Measurements from ENCODE around the gene PRDM16. TPM values are rescaled to one million over a fixed set of nuclear protein-coding genes. Genes with fewer than 3 reads are reported as not detected.
"Not testable (repeated sequence)": the region's sequence is repeated elsewhere in the genome, so short reads cannot be mapped to it uniquely, and the experiment has no call there.

The PRDM16 gene
- total RNA-seq, 4 donors from 2014 or later: 0.41 to 0.95 TPM; not detected in 2

- TF ChIP-seq EP300 (IDR thresholded peaks at IDR 0.05; ENCODE audit: low read depth): no peak
- TF ChIP-seq CTCF (IDR thresholded peaks at IDR 0.05): no peak
- TF ChIP-seq POLR2A (IDR thresholded peaks at IDR 0.05): no peak
- no peak for TF ChIP-seq POLR2AphosphoS5 (IDR thresholded peaks at IDR 0.05)
- Histone ChIP-seq H3K27me3 (peaks cover 6% of the 10 kb centered on the region), H3K4me3 (no peak overlapping the region), H3K4me1 (no peaks in the 10 kb centered on the region), H3K9me3 (no peaks in the 10 kb centered on the region), H3K36me3 (no peaks in the 10 kb centered on the region), H3K27ac (no peak overlapping the region)
- 77 to 80% methylated on average over 8 to 15 of the region's 15 CpGs for WGBS, 2 donors (ENCODE audit: low coverage in 1 of 2)
- in situ Hi-C loops (cut with MboI; ENCODE audit: low pct_ligation_motif_present in 1 of 4, low pct_unique_long_range_greater_than_20kb in 1 of 4, low sequenced_read_pairs in 3 of 4) (no loop called here), intact Hi-C loops (cut with DNase I; ENCODE audit: low total_unique reads) (no loop called here)
- DNase-seq: no peak
Measured at GRCh38 chr1:3237570-3237969, 168.6 kb downstream of the PRDM16 start.

GRCh38 chr1:3237994-3238702, 169.1 kb downstream of the PRDM16 start:
- no peak for DNase-seq
- in situ Hi-C loops (cut with MboI; ENCODE audit: low pct_ligation_motif_present in 1 of 4, low pct_unique_long_range_greater_than_20kb in 1 of 4, low sequenced_read_pairs in 3 of 4): no loop called here
- whole genome bisulfite sequencing, 2 donors (ENCODE audit: low coverage in 1 of 2): 57 to 71% methylated on average over 2 to 27 of the region's 28 CpGs

GRCh38 chr1:3238703-3239278, 169.8 kb downstream of the PRDM16 start:
- in situ Hi-C loops (cut with MboI; ENCODE audit: low pct_ligation_motif_present in 1 of 4, low pct_unique_long_range_greater_than_20kb in 1 of 4, low sequenced_read_pairs in 3 of 4) (no loop called here), intact Hi-C loops (cut with DNase I; ENCODE audit: low total_unique reads) (no loop called here)
- H3K27me3 ChIP-seq: peaks cover 15% of the 10 kb centered on the region
- DNase-seq: no peak
- no peaks in the 10 kb centered on the region for H3K9me3 ChIP-seq
- no peak overlapping the region for H3K27ac ChIP-seq
- H3K36me3 ChIP-seq: no peaks in the 10 kb centered on the region
- TF ChIP-seq POLR2AphosphoS5 (IDR thresholded peaks at IDR 0.05) (no peak), EP300 (IDR thresholded peaks at IDR 0.05; ENCODE audit: low read depth) (no peak), POLR2A (IDR thresholded peaks at IDR 0.05) (no peak)
- H3K4me3 ChIP-seq: no peak overlapping the region
- 50 to 83% methylated on average over 2 to 20 of the region's 21 CpGs for WGBS, 2 donors (ENCODE audit: low coverage in 1 of 2)
- no peaks in the 10 kb centered on the region for H3K4me1 ChIP-seq

More at GRCh38 chr1:3237994-3238702, 169.1 kb downstream of the PRDM16 start:
- intact Hi-C loops (cut with DNase I; ENCODE audit: low total_unique reads): no loop called here
- H3K4me3 ChIP-seq: no peak overlapping the region
- no peaks in the 10 kb centered on the region for H3K36me3 ChIP-seq
- no peaks in the 10 kb centered on the region for H3K4me1 ChIP-seq
- H3K9me3 ChIP-seq: no peaks in the 10 kb centered on the region
- H3K27ac ChIP-seq: no peak overlapping the region
- TF ChIP-seq EP300 (IDR thresholded peaks at IDR 0.05; ENCODE audit: low read depth) (no peak), POLR2AphosphoS5 (IDR thresholded peaks at IDR 0.05) (no peak), CTCF (IDR thresholded peaks at IDR 0.05) (no peak), POLR2A (IDR thresholded peaks at IDR 0.05) (no peak)
- H3K27me3 ChIP-seq: peaks cover 9% of the 10 kb centered on the region

GRCh38 chr1:3239991-3240390, 171.0 kb downstream of the PRDM16 start:
- H3K36me3 ChIP-seq; H3K4me1 ChIP-seq; H3K9me3 ChIP-seq; H3K4me3 ChIP-seq; intact Hi-C loops (cut with DNase I; ENCODE audit: low total_unique reads); H3K27ac ChIP-seq; in situ Hi-C loops (cut with MboI; ENCODE audit: low pct_ligation_motif_present in 1 of 4, low pct_unique_long_range_greater_than_20kb in 1 of 4, low sequenced_read_pairs in 3 of 4); DNase-seq: not testable (repeated sequence)
- peaks cover 15% of the 10 kb centered on the region for H3K27me3 ChIP-seq
- 91 to 100% methylated on average over 1 to 3 of the region's 3 CpGs for WGBS, 2 donors (ENCODE audit: low coverage in 1 of 2)

- peaks cover 21% of the 10 kb centered on the region for H3K27me3 ChIP-seq
- 76 to 86% methylated on average over 6 to 47 of the region's 47 CpGs for WGBS, 2 donors (ENCODE audit: low coverage in 1 of 2)
- no peaks in the 10 kb centered on the region for H3K4me1 ChIP-seq
- TF ChIP-seq EP300 (IDR thresholded peaks at IDR 0.05; ENCODE audit: low read depth) (no peak), POLR2AphosphoS5 (IDR thresholded peaks at IDR 0.05) (no peak), POLR2A (IDR thresholded peaks at IDR 0.05) (no peak), CTCF (IDR thresholded peaks at IDR 0.05) (no peak)
- H3K27ac ChIP-seq: no peak overlapping the region
- H3K4me3 ChIP-seq: no peak overlapping the region
- in situ Hi-C loops (cut with MboI; ENCODE audit: low pct_ligation_motif_present in 1 of 4, low pct_unique_long_range_greater_than_20kb in 1 of 4, low sequenced_read_pairs in 3 of 4): no loop called here
- H3K9me3 ChIP-seq: no peaks in the 10 kb centered on the region
- DNase-seq: no peak
- intact Hi-C loops (cut with DNase I; ENCODE audit: low total_unique reads): no loop called here
- no peaks in the 10 kb centered on the region for H3K36me3 ChIP-seq
Measured at GRCh38 chr1:3240524-3241235, 171.7 kb downstream of the PRDM16 start.
